ENCODE results near the gene GLRA3. TPM values are rescaled to one million over a fixed set of nuclear protein-coding genes. Genes with fewer than 3 reads are reported as not detected.

Gene GLRA3
- polyA plus RNA-seq, 1 donor from 2014 or later: 0.76 TPM

- Histone ChIP-seq H3K9me3 (ENCODE audit: low read length) (no peaks in the 10 kb centered on the region), H3K4me2 (ENCODE audit: low read length) (no peak overlapping the region), H3K9ac (ENCODE audit: low read length) (no peak overlapping the region), H3K27me3 (ENCODE audit: insufficient read depth, low read depth, low read length) (no peaks in the 10 kb centered on the region), H3K79me2 (replicated peaks; ENCODE audit: insufficient read depth, low read length) (no peaks in the 10 kb centered on the region), H3K36me3 (ENCODE audit: insufficient read depth, low read length) (no peaks in the 10 kb centered on the region), H3K27ac (ENCODE audit: low read length) (peak overlapping the region; percentile 2), H3K4me3 (ENCODE audit: low read length) (no peak overlapping the region), H3K9me2 (ENCODE audit: insufficient read depth, low read length) (no peaks in the 10 kb centered on the region), H4K20me1 (ENCODE audit: insufficient read depth) (no peaks in the 10 kb centered on the region), H3F3A (ENCODE audit: insufficient read depth, low read length, poor library complexity, severe bottlenecking) (no peaks in the 10 kb centered on the region), H2AFZ (ENCODE audit: low read depth, low read length) (no peak overlapping the region)
- TF ChIP-seq, protein P1, sequence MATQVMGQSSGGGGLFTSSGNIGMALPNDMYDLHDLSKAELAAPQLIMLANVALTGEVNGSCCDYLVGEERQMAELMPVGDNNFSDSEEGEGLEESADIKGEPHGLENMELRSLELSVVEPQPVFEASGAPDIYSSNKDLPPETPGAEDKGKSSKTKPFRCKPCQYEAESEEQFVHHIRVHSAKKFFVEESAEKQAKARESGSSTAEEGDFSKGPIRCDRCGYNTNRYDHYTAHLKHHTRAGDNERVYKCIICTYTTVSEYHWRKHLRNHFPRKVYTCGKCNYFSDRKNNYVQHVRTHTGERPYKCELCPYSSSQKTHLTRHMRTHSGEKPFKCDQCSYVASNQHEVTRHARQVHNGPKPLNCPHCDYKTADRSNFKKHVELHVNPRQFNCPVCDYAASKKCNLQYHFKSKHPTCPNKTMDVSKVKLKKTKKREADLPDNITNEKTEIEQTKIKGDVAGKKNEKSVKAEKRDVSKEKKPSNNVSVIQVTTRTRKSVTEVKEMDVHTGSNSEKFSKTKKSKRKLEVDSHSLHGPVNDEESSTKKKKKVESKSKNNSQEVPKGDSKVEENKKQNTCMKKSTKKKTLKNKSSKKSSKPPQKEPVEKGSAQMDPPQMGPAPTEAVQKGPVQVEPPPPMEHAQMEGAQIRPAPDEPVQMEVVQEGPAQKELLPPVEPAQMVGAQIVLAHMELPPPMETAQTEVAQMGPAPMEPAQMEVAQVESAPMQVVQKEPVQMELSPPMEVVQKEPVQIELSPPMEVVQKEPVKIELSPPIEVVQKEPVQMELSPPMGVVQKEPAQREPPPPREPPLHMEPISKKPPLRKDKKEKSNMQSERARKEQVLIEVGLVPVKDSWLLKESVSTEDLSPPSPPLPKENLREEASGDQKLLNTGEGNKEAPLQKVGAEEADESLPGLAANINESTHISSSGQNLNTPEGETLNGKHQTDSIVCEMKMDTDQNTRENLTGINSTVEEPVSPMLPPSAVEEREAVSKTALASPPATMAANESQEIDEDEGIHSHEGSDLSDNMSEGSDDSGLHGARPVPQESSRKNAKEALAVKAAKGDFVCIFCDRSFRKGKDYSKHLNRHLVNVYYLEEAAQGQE (IDR thresholded peaks at IDR 0.05; ENCODE audit: borderline replicate concordance): peak; percentile 32
- no peak for TF ChIP-seq EZH2 (IDR thresholded peaks at IDR 0.05; ENCODE audit: borderline replicate concordance, insufficient read depth, low read length, poor library complexity, severe bottlenecking)
- TF ChIP-seq POLR2AphosphoS5 (IDR thresholded peaks at IDR 0.05): peak; percentile 54
These were observed 94.9 kb downstream of the GLRA3 start for GRCh38 chr4:174734181-174734580.

DNA sequence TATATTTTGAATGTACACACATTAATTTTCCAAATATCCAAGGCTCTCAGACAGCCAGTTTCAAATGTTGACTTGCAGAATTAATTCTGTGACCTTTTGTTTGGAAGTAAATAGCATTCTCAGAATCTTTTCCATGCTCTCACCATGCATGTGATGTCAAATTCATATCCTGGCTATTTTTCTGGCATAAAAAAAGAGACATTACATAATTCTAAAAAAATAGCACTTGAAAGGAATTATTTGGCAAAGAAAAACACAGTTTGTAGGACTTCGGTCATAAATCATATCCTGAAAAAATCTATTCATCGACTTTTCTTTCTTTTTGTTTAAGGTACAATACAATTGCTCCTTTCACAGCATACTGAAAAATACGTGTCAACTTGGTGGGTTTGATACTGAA is 111.2 kb downstream of the GLRA3 start:
- no peaks in the 10 kb centered on the region for H3K27me3 ChIP-seq (ENCODE audit: insufficient read depth, low read depth, low read length)
- H3K9me3 ChIP-seq (ENCODE audit: low read length): no peaks in the 10 kb centered on the region
- H3K4me2 ChIP-seq (ENCODE audit: low read length): no peak overlapping the region
- TF ChIP-seq, protein P2, sequence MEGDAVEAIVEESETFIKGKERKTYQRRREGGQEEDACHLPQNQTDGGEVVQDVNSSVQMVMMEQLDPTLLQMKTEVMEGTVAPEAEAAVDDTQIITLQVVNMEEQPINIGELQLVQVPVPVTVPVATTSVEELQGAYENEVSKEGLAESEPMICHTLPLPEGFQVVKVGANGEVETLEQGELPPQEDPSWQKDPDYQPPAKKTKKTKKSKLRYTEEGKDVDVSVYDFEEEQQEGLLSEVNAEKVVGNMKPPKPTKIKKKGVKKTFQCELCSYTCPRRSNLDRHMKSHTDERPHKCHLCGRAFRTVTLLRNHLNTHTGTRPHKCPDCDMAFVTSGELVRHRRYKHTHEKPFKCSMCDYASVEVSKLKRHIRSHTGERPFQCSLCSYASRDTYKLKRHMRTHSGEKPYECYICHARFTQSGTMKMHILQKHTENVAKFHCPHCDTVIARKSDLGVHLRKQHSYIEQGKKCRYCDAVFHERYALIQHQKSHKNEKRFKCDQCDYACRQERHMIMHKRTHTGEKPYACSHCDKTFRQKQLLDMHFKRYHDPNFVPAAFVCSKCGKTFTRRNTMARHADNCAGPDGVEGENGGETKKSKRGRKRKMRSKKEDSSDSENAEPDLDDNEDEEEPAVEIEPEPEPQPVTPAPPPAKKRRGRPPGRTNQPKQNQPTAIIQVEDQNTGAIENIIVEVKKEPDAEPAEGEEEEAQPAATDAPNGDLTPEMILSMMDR (IDR thresholded peaks at IDR 0.05; ENCODE audit: poor library complexity, severe bottlenecking): no peak
- H3K79me2 ChIP-seq (replicated peaks; ENCODE audit: insufficient read depth, low read length): no peaks in the 10 kb centered on the region
- no peaks in the 10 kb centered on the region for H4K20me1 ChIP-seq (ENCODE audit: insufficient read depth)
- H3K36me3 ChIP-seq (ENCODE audit: insufficient read depth, low read length): no peaks in the 10 kb centered on the region
- H3K4me3 ChIP-seq (ENCODE audit: low read length): no peak overlapping the region
- H3K27ac ChIP-seq (ENCODE audit: low read length): no peak overlapping the region
- H3F3A ChIP-seq (ENCODE audit: insufficient read depth, low read length, poor library complexity, severe bottlenecking): no peaks in the 10 kb centered on the region
- no peak overlapping the region for H3K9ac ChIP-seq (ENCODE audit: low read length)
- H3K9me2 ChIP-seq (ENCODE audit: insufficient read depth, low read length): no peaks in the 10 kb centered on the region
- H2AFZ ChIP-seq (ENCODE audit: low read depth, low read length): no peak overlapping the region

GRCh38 chr4:174716986-174717770 is 111.9 kb downstream of the GLRA3 start:
- H3K36me3 ChIP-seq (ENCODE audit: insufficient read depth, low read length): no peaks in the 10 kb centered on the region
- H3F3A ChIP-seq (ENCODE audit: insufficient read depth, low read length, poor library complexity, severe bottlenecking): no peaks in the 10 kb centered on the region
- TF ChIP-seq EP300 (conservative IDR thresholded peaks at IDR 0.05; ENCODE audit: poor library complexity, severe bottlenecking) (no peak), TAF1 (IDR thresholded peaks at IDR 0.05; ENCODE audit: low read depth) (no peak), SMC3 (conservative IDR thresholded peaks at IDR 0.05; ENCODE audit: poor library complexity) (no peak), RAD21 (conservative IDR thresholded peaks at IDR 0.05) (no peak), POLR2AphosphoS5 (IDR thresholded peaks at IDR 0.05) (no peak), EZH2 (IDR thresholded peaks at IDR 0.05; ENCODE audit: borderline replicate concordance, insufficient read depth, low read length, poor library complexity, severe bottlenecking) (no peak), MXI1 (conservative IDR thresholded peaks at IDR 0.05; ENCODE audit: poor library complexity, severe bottlenecking) (no peak)
- TF ChIP-seq, protein P1 (IDR thresholded peaks at IDR 0.05; ENCODE audit: borderline replicate concordance): no peak
- TF ChIP-seq, protein P2 (IDR thresholded peaks at IDR 0.05; ENCODE audit: poor library complexity, severe bottlenecking): no peak
- no peaks in the 10 kb centered on the region for H4K20me1 ChIP-seq (ENCODE audit: insufficient read depth)
- no peaks in the 10 kb centered on the region for H3K79me2 ChIP-seq (replicated peaks; ENCODE audit: insufficient read depth, low read length)
- no peak overlapping the region for H3K9ac ChIP-seq (ENCODE audit: low read length)
- no peaks in the 10 kb centered on the region for H3K27me3 ChIP-seq (ENCODE audit: insufficient read depth, low read depth, low read length)
- H2AFZ ChIP-seq (ENCODE audit: low read depth, low read length): no peak overlapping the region
- H3K9me2 ChIP-seq (ENCODE audit: insufficient read depth, low read length): no peaks in the 10 kb centered on the region
- no peak overlapping the region for H3K27ac ChIP-seq (ENCODE audit: low read length)
- no peaks in the 10 kb centered on the region for H3K9me3 ChIP-seq (ENCODE audit: low read length)
- no peak overlapping the region for H3K4me3 ChIP-seq (ENCODE audit: low read length)
- H3K4me2 ChIP-seq (ENCODE audit: low read length): no peak overlapping the region
